SK-N-SH (cell line): ENCODE data around the gene PTPN14. TPM values are rescaled to one million over a fixed set of nuclear protein-coding genes. Genes with fewer than 3 reads are reported as not detected.

ENCODE experiments used
- CTCF ChIA-PET: fragments of 300-600, 350-600 bp; formaldehyde crosslinking; extraction: SDS; loops from one replicate; lab custom pipeline; 2021; lab: Yijun Ruan, JAX
- POLR2A ChIA-PET: fragments of 350-600 bp; sonication (Branson Sonifier 250); formaldehyde crosslinking; extraction: SDS; loops from one replicate; lab custom pipeline; 2020; ENCODE audit warnings: antibody characterized with exemption, inconsistent platforms; lab: Yijun Ruan, JAX
- DNase-seq: peaks from one replicate; pipeline ENCODE4 v3.0.0; 2012
- H2AFZ ChIP-seq: fragments of 200-600 bp; sonication (generic); 2 replicates; pipeline ENCODE4 v1.8.1; 2016; ENCODE audit warnings: antibody characterized with exemption, mild to moderate bottlenecking, low read depth
- H3F3A ChIP-seq: fragments of 200-600 bp; sonication (generic); replicated peaks from 2 replicates; pipeline ENCODE3; 2016; ENCODE audit warnings: antibody characterized with exemption, mild to moderate bottlenecking; ENCODE audit not compliant: insufficient read depth
- H3K27ac ChIP-seq, 2 experiments: fragments of 200-500 bp in 1 of 2; fragments of 200-600 bp in 1 of 2; sonication (Bioruptor generic) in 1 of 2; sonication (generic), shearing (Covaris generic) in 1 of 2; 2 replicates each; pipeline versions ENCODE4 v1.5.1 to v1.6.1; 2014 to 2016; ENCODE audit warnings: low read depth in 2 of 2, inconsistent platforms in 1 of 2, low read length in 1 of 2, mild to moderate bottlenecking in 1 of 2, mixed read lengths in 1 of 2
- H3K27me3 ChIP-seq: fragments of 200-600 bp; sonication (generic), shearing (Covaris generic); 2 replicates; pipeline ENCODE4 v1.6.1; 2016; ENCODE audit warnings: mixed run types; ENCODE audit not compliant: insufficient read depth
- H3K36me3 ChIP-seq, 2 experiments: fragments of 200-500 bp in 1 of 2; fragments of 200-600 bp in 1 of 2; sonication (Bioruptor generic) in 1 of 2; sonication (generic) in 1 of 2; replicated peaks in 1 of 2; 2 replicates each; pipeline versions ENCODE3 to v1.5.1; 2014 to 2016; ENCODE audit warnings: low read length in 1 of 2, mild to moderate bottlenecking in 1 of 2; ENCODE audit not compliant: insufficient read depth in 2 of 2, control insufficient read depth in 1 of 2
- H3K4me1 ChIP-seq, 2 experiments: fragments of 200-500 bp in 1 of 2; fragments of 200-600 bp in 1 of 2; sonication (Bioruptor generic) in 1 of 2; sonication (generic), shearing (Covaris generic) in 1 of 2; 2 replicates each; pipeline versions ENCODE4 v1.5.1 to v1.6.1; 2014 to 2016; ENCODE audit warnings: low read depth in 1 of 2, low read length in 1 of 2, mixed run types in 1 of 2; ENCODE audit not compliant: insufficient read depth in 2 of 2, control insufficient read depth in 1 of 2
- H3K4me2 ChIP-seq: fragments of 200-600 bp; sonication (generic), shearing (Covaris generic); 2 replicates; pipeline ENCODE4 v1.6.1; 2017; ENCODE audit warnings: mixed run types
- H3K4me3 ChIP-seq, 2 experiments: fragments of 200-500 bp in 1 of 2; fragments of 200-600 bp in 1 of 2; sonication (Bioruptor generic) in 1 of 2; sonication (generic), shearing (Covaris generic) in 1 of 2; 2 replicates each; pipeline versions ENCODE4 v1.5.1 to v1.8.1; 2014 to 2016; ENCODE audit warnings: low read depth in 2 of 2, inconsistent platforms in 1 of 2, low read length in 1 of 2, mild to moderate bottlenecking in 1 of 2, mixed read lengths in 1 of 2, moderate library complexity in 1 of 2
- H3K79me2 ChIP-seq: fragments of 200-600 bp; sonication (generic); 2 replicates; pipeline ENCODE4 v1.8.1; 2017; ENCODE audit warnings: mild to moderate bottlenecking; ENCODE audit not compliant: insufficient read depth
- H3K9ac ChIP-seq: fragments of 200-600 bp; sonication (generic); 2 replicates; pipeline ENCODE4 v1.6.1; 2017; ENCODE audit warnings: mixed run types
- H3K9me2 ChIP-seq: fragments of 200-600 bp; sonication (generic); 2 replicates; pipeline ENCODE4 v1.6.1; 2017; ENCODE audit warnings: mixed run types
- H3K9me3 ChIP-seq: fragments of 200-600 bp; sonication (generic); 2 replicates; pipeline ENCODE4 v1.6.1; 2017; ENCODE audit warnings: mixed run types, mild to moderate bottlenecking, moderate library complexity
- H4K20me1 ChIP-seq: fragments of 200-600 bp; sonication (generic); 2 replicates; pipeline ENCODE4 v1.6.1; 2017; ENCODE audit warnings: mild to moderate bottlenecking, mixed run types; ENCODE audit not compliant: insufficient read depth
- CHD2 ChIP-seq: fragments of 150-350 bp; IDR thresholded peaks from 2 replicates; pipeline ENCODE4 v1.6.1; 2018; ENCODE audit warnings: low read length; ENCODE audit not compliant: partially characterized antibody
- FOSL2 ChIP-seq: IDR thresholded peaks from 2 replicates; pipeline ENCODE4 v1.4.0; 2012; ENCODE audit warnings: low read depth, mild to moderate bottlenecking, moderate library complexity, borderline replicate concordance
- JUND ChIP-seq: IDR thresholded peaks from 2 replicates; pipeline ENCODE4 v1.4.0; 2012
- MEF2A ChIP-seq: IDR thresholded peaks from 2 replicates; pipeline ENCODE4 v1.4.0; 2012; ENCODE audit warnings: low read depth, borderline replicate concordance
- MXI1 ChIP-seq: IDR thresholded peaks from 2 replicates; pipeline ENCODE4 v1.6.1; 2012; ENCODE audit warnings: mild to moderate bottlenecking, low read depth, low read length, improper control_type of control experiment
- PBX3 ChIP-seq: IDR thresholded peaks from 2 replicates; pipeline ENCODE4; 2012
- RFX5 ChIP-seq: IDR thresholded peaks from 2 replicates; pipeline ENCODE4 v1.6.1; 2012; ENCODE audit warnings: mild to moderate bottlenecking, improper control_type of control experiment, low read length
- RXRA ChIP-seq: IDR thresholded peaks from 2 replicates; pipeline ENCODE4 v1.4.0; 2012; ENCODE audit warnings: low read depth, mild to moderate bottlenecking, borderline replicate concordance
- YY1 ChIP-seq: IDR thresholded peaks from 2 replicates; pipeline ENCODE4 v1.4.0; 2012; ENCODE audit warnings: low read depth, mild to moderate bottlenecking
- WGBS: methylation state at CpG from one replicate; pipeline ENCODE4 v1.1.6; 2017; ENCODE audit warnings: low lambda C conversion rate; 5-methylcytosine and 5-hydroxymethylcytosine counted together
- polyA plus RNA-seq, 3 experiments: library from polyadenylated mRNA; depleted of rRNA; stranded (reverse); fragments of >200 nt; gene quantifications; 2 replicates each; pipeline ENCODE4 v1.2.3, GENCODE V29; 2012
- TF ChIP-seq, protein P1 (sequence below): fragments of 150-350 bp; IDR thresholded peaks from 2 replicates; pipeline ENCODE4 v1.6.1; 2017; ENCODE audit warnings: antibody characterized with exemption, low read length, low read depth, borderline replicate concordance
- TF ChIP-seq, protein P2 (sequence below): fragments of 200-600 bp; sonication (generic); IDR thresholded peaks from 2 replicates; pipeline ENCODE4 v1.6.1; 2017; ENCODE audit warnings: antibody characterized with exemption, mild to moderate bottlenecking, moderate library complexity

The PTPN14 gene
- polyA plus RNA-seq, 1 of the 3 experiments (the other 2 are of a cell fraction): 12.8 TPM

GRCh38 chr1:214301526-214301925 lies 249.9 kb downstream of the PTPN14 start (continued):
- no peak for TF ChIP-seq PBX3
- no peak for TF ChIP-seq MXI1
- no peak for TF ChIP-seq RFX5
- TF ChIP-seq, protein P1, sequence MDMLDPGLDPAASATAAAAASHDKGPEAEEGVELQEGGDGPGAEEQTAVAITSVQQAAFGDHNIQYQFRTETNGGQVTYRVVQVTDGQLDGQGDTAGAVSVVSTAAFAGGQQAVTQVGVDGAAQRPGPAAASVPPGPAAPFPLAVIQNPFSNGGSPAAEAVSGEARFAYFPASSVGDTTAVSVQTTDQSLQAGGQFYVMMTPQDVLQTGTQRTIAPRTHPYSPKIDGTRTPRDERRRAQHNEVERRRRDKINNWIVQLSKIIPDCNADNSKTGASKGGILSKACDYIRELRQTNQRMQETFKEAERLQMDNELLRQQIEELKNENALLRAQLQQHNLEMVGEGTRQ: no peak
- no peak for TF ChIP-seq FOSL2
- TF ChIP-seq, protein P2, sequence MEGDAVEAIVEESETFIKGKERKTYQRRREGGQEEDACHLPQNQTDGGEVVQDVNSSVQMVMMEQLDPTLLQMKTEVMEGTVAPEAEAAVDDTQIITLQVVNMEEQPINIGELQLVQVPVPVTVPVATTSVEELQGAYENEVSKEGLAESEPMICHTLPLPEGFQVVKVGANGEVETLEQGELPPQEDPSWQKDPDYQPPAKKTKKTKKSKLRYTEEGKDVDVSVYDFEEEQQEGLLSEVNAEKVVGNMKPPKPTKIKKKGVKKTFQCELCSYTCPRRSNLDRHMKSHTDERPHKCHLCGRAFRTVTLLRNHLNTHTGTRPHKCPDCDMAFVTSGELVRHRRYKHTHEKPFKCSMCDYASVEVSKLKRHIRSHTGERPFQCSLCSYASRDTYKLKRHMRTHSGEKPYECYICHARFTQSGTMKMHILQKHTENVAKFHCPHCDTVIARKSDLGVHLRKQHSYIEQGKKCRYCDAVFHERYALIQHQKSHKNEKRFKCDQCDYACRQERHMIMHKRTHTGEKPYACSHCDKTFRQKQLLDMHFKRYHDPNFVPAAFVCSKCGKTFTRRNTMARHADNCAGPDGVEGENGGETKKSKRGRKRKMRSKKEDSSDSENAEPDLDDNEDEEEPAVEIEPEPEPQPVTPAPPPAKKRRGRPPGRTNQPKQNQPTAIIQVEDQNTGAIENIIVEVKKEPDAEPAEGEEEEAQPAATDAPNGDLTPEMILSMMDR: no peak
- TF ChIP-seq YY1: no peak
- no peak for TF ChIP-seq RXRA
- TF ChIP-seq JUND: no peak
- TF ChIP-seq CHD2: no peak
- TF ChIP-seq MEF2A: no peak

DNA sequence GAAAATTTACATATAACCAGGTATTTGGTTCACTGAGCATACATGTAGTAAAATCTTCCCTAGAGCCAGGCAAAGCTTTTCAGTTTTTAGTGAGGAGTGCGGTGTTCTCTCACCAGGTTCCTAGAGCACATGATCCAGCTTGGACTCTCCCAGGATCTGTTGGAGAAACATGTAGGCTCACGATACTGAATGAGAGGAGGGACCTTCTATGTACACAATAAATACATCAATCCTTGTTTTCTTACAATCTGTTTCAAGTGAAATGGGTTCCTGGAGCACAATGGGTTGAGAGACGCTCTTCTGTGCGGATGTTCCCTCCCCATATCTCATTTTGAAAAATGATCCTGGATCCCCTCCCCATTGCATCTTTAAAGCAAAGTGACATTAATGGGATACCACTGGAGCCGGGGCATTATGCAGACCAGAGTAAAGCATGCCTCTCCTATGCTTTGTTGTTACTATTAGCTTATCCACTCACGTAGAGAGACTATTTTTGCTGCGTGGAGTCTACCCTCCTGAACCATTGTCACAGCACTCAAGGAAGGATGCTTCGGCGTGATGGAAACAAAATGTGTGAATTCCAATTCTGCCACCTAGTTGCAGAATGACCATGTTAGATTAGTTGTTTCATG lies 251.1 kb downstream of the PTPN14 start:
- 98% methylated on average over 9 of the region's 9 CpGs for WGBS
- H3K4me1 ChIP-seq: peaks cover 0 to 11% of the 10 kb centered on the region in 2 experiments; a peak in 1 of 4 replicates
- no peak overlapping the region for H2AFZ ChIP-seq
- no peak overlapping the region for H3K4me2 ChIP-seq
- ChIA-PET CTCF (interaction anchor here (1.2 to 2.8 kb wide), 3 partner anchors 15 to 39 kb away, joined by 3 to 14 read pairs (median 6); no protein-coding TSS in a partner anchor), POLR2A (no interaction called here)
- H3K9me3 ChIP-seq: no peaks in the 10 kb centered on the region
- no peak for DNase-seq
- no peaks in the 10 kb centered on the region for H4K20me1 ChIP-seq
- no peaks in the 10 kb centered on the region for H3K79me2 ChIP-seq
- H3K9me2 ChIP-seq: no peaks in the 10 kb centered on the region
- no peak overlapping the region for H3K4me3 ChIP-seq
- no peak overlapping the region for H3K27ac ChIP-seq
- no peak for TF ChIP-seq PBX3
- H3K36me3 ChIP-seq: no peaks in the 10 kb centered on the region
- no peak overlapping the region for H3K9ac ChIP-seq
- H3K27me3 ChIP-seq: no peaks in the 10 kb centered on the region
- peaks cover 11% of the 10 kb centered on the region for H3F3A ChIP-seq

Other genes with a start within 250 kb of the PTPN14 start
- gene CENPF, start 51.6 kb upstream of the PTPN14 start, polyA plus RNA-seq (2012; rRNA removed): 14.5 and 14.9 TPM in 2 replicates